GM12878 (cell line): Measurements from ENCODE around the gene MMP14. TPM values are rescaled to one million over a fixed set of nuclear protein-coding genes. Genes with fewer than 3 reads are reported as not detected.

Experiments used
- ATAC-seq: fragments of 200-7000 bp; cut with Tn5 transposase; 3 replicates; pipeline ENCODE4 v1.9.1; 2020; ENCODE audit warnings: mild to moderate bottlenecking, moderate library complexity
- BruUV-seq: library from RNA; stranded (reverse); fragments of 400-500 nt; replicated peaks from 2 replicates; lab custom pipeline; 2021; lab: Mats Ljungman, UMichigan
- CTCF ChIA-PET: fragments of 300-600 bp; sonication (Branson Sonifier 250); formaldehyde crosslinking; extraction: SDS; loops from one replicate; lab custom pipeline; 2021; ENCODE audit warnings: inconsistent platforms; lab: Yijun Ruan, JAX
- POLR2A ChIA-PET: fragments of 350-600 bp; formaldehyde crosslinking; extraction: SDS; loops from one replicate; lab custom pipeline; 2021; ENCODE audit warnings: inconsistent platforms; lab: Charles Lee
- RAD21 ChIA-PET: fragments of 300-600 bp; sonication (Branson Sonifier 250); formaldehyde crosslinking; loops from one replicate; lab custom pipeline; 2023; ENCODE audit warnings: antibody characterized with exemption; ENCODE audit not compliant: unreplicated experiment; lab: Charles Lee
- SMC1A ChIA-PET: fragments of 300-600 bp; sonication (Branson Sonifier 250); formaldehyde crosslinking; loops from one replicate; lab custom pipeline; 2023; ENCODE audit not compliant: unreplicated experiment, uncharacterized antibody; lab: Charles Lee
- DNase-seq: peaks from one replicate; pipeline ENCODE4 v3.0.0-alpha.2; 2011; ENCODE audit warnings: low read depth, low spot score
- FAIRE-seq: peaks from 3 replicates; lab custom pipeline; 2011; peaks lifted over from hg19 to GRCh38; lab: Jason Lieb, UNC
- H2AFZ ChIP-seq: 2 replicates; pipeline ENCODE4 v1.6.0; 2011; ENCODE audit warnings: low read depth, low read length, control low read depth; ENCODE audit not compliant: control insufficient read depth
- H3K27ac ChIP-seq: 2 replicates; pipeline ENCODE4 v1.5.1; 2011; ENCODE audit warnings: control low read depth; ENCODE audit not compliant: control insufficient read depth, insufficient read depth
- H3K27me3 ChIP-seq, 2 experiments: replicated peaks in 1 of 2; 2 replicates each; pipeline versions ENCODE4 v1.6.0 to v1.6.1; 2011; ENCODE audit warnings: low read length in 1 of 2; ENCODE audit not compliant: control insufficient read depth in 2 of 2, insufficient read depth in 2 of 2
- H3K36me3 ChIP-seq, 2 experiments: 2 replicates each; pipeline ENCODE4 v1.5.1; 2011; ENCODE audit warnings: low read length in 1 of 2; ENCODE audit not compliant: control insufficient read depth in 2 of 2, insufficient read depth in 2 of 2
- H3K4me1 ChIP-seq: 2 replicates; pipeline ENCODE4 v1.6.1; 2011; ENCODE audit warnings: mild to moderate bottlenecking, low read length, moderate library complexity, mixed read lengths; ENCODE audit not compliant: control insufficient read depth, insufficient read depth
- H3K4me2 ChIP-seq: 2 replicates; pipeline ENCODE4 v1.6.0; 2011; ENCODE audit warnings: control low read depth; ENCODE audit not compliant: control insufficient read depth, insufficient read depth
- H3K4me3 ChIP-seq: fragments of 200-600 bp; sonication (generic); 2 replicates; pipeline ENCODE4 v1.5.1; 2016
- H3K79me2 ChIP-seq: 2 replicates; pipeline ENCODE4 v1.6.0; 2011; ENCODE audit warnings: low read length; ENCODE audit not compliant: control insufficient read depth, insufficient read depth
- H3K9ac ChIP-seq: 2 replicates; pipeline ENCODE4 v1.8.0; 2011; ENCODE audit warnings: low read length, control low read depth, mixed read lengths; ENCODE audit not compliant: control insufficient read depth, insufficient read depth
- H3K9me3 ChIP-seq: replicated peaks from 3 replicates; pipeline ENCODE4 v1.5.1; 2011; ENCODE audit warnings: mild to moderate bottlenecking, low read length; ENCODE audit not compliant: control insufficient read depth, insufficient read depth
- H4K20me1 ChIP-seq: 2 replicates; pipeline ENCODE4 v1.6.0; 2011; ENCODE audit not compliant: control insufficient read depth, insufficient read depth
- BCL11A ChIP-seq: IDR thresholded peaks from 2 replicates; pipeline ENCODE4 v1.6.1; 2011; ENCODE audit warnings: low read depth, low read length
- EP300 ChIP-seq, 2 experiments: fragments of 150-350 bp in 1 of 2; IDR thresholded peaks; 2 replicates each; pipeline ENCODE4 v1.6.1; 2011 to 2012; ENCODE audit warnings: low read depth in 2 of 2, low read length in 2 of 2, borderline replicate concordance in 1 of 2, improper control_type of control experiment in 1 of 2, inconsistent platforms in 1 of 2; ENCODE audit not compliant: control insufficient read depth in 1 of 2
- FOXK2 ChIP-seq: fragments of 450-650 bp; IDR thresholded peaks from 2 replicates; pipeline ENCODE4 v1.6.1; 2017; ENCODE audit warnings: mild to moderate bottlenecking, moderate library complexity
- STAT3 ChIP-seq: IDR thresholded peaks from 2 replicates; pipeline ENCODE4 v1.6.1; 2011; ENCODE audit warnings: low read depth, low read length, improper control_type of control experiment
- ZBTB40 ChIP-seq: fragments of 450-650 bp; IDR thresholded peaks from 2 replicates; pipeline ENCODE4 v1.6.1; 2016; ENCODE audit warnings: mild to moderate bottlenecking, moderate library complexity, borderline replicate concordance
- WGBS: methylation state at CpG from one replicate; pipeline ENCODE4 v1.1.6; 2016; ENCODE audit warnings: low lambda C conversion rate; ENCODE audit not compliant: insufficient replicate concordance, insufficient coverage; ENCODE audit errors: missing lambda C conversion rate; 5-methylcytosine and 5-hydroxymethylcytosine counted together
- in situ Hi-C: fragments of 300-500 bp; cut with MboI; formaldehyde crosslinking; loops from 9 replicates; pipeline ENCODE4 v1.14.3; 2018; ENCODE audit warnings: mixed read lengths
- intact Hi-C: fragments of 100-400 bp; cut with micrococcal nuclease; formaldehyde crosslinking; loops from one replicate; pipeline ENCODE4 v1.14.2; 2022; ENCODE audit not compliant: unreplicated experiment
- polyA plus RNA-seq, 11 experiments: library from polyadenylated mRNA; depleted of rRNA in 4 of 11; unstranded in 6 of 11; stranded (reverse) in 5 of 11; fragments of >200 nt; fragmentation: Nextera tagmentation in 4 of 11; fragmentation: Illumina TruSeq in 1 of 11; extraction: Ambion mirVana in 4 of 11; extraction: Trizol in 1 of 11; gene quantifications; 1 replicate in 1 of 11; 2 replicates in 10 of 11; pipeline versions ENCODE4 v1.2.1 to v1.2.3, GENCODE V29; 2011 to 2016; ENCODE audit warnings: inconsistent platforms in 2 of 11, missing spikeins in 2 of 11, low read depth in 1 of 11
- total RNA-seq, 4 experiments: library from RNA; depleted of rRNA in 3 of 4; stranded (reverse); fragments of >200 nt in 3 of 4; fragmentation: Illumina TruSeq in 1 of 4; extraction: Trizol in 1 of 4; gene quantifications; 2 replicates each; pipeline versions ENCODE4 v1.2.1 to v1.2.3, GENCODE V29; 2013 to 2021
- TF ChIP-seq, protein P1 (sequence below): IDR thresholded peaks from 2 replicates; pipeline ENCODE4 v1.6.1; 2011; ENCODE audit warnings: low read depth, mild to moderate bottlenecking, low read length, moderate library complexity, borderline replicate concordance; ENCODE audit errors: extremely low read depth
- TF ChIP-seq, protein P2 (sequence below): fragments of 450-650 bp; IDR thresholded peaks from 2 replicates; pipeline ENCODE4 v1.6.1; 2017; ENCODE audit warnings: mild to moderate bottlenecking
- TF ChIP-seq, protein P3 (sequence below): IDR thresholded peaks from 2 replicates; pipeline ENCODE4 v1.6.1; 2012; ENCODE audit warnings: mild to moderate bottlenecking, low read depth, low read length

MMP14 gene
- total and polyA plus RNA-seq, 10 of the 15 experiments (the other 5 are each of a cell fraction or from before 2014, with no cell fraction given), result 0.31 to 1.9 (median 0.70) TPM; not detected in 2

- no peak for FAIRE-seq
- 76% methylated on average over 11 of the region's 11 CpGs for WGBS
- DNase-seq, result no peak
- Histone ChIP-seq H3K4me1 (peaks cover 28% of the 10 kb centered on the region), H2AFZ (no peak overlapping the region), H3K9me3 (no peaks in the 10 kb centered on the region), H3K4me3 (no peak overlapping the region), H3K9ac (no peak overlapping the region), H3K79me2 (peaks cover 5% of the 10 kb centered on the region), H4K20me1 (no peaks in the 10 kb centered on the region), H3K4me2 (no peak overlapping the region), H3K27ac (no peak overlapping the region), H3K36me3 (no peaks in the 10 kb centered on the region), H3K27me3 (no peaks in the 10 kb centered on the region)
- ATAC-seq, result no peak
- in situ Hi-C loops (no loop called here), intact Hi-C loops (no loop called here)
- ChIA-PET SMC1A (interaction anchor here (0.9 to 9.5 kb wide), 7 partner anchors 13 to 62 kb away, joined by 3 to 110 read pairs (median 3); partner anchors contain the start of genes LRP10 and PRMT5), CTCF (interaction anchor here (0.7 to 10.8 kb wide), 11 partner anchors 11 to 88 kb away, joined by 3 to 174 read pairs (median 4); partner anchors contain the start of genes LRP10 and PRMT5), POLR2A (interaction anchor here (1.3 to 6.0 kb wide), 4 partner anchors 13 to 33 kb away, joined by 4 to 51 read pairs (median 25); partner anchors contain the start of genes LRP10 and RBM23), RAD21 (interaction anchor here (0.6 to 4.1 kb wide), 3 partner anchors 13 to 295 kb away, joined by 3 to 43 read pairs (median 16); partner anchors contain the start of gene LRP10)
- no TSS peak for BruUV-seq
- TF ChIP-seq BCL11A (no peak), FOXK2 (no peak), STAT3 (no peak), EP300 (IDR thresholded peaks at IDR 0.05; ENCODE audit: borderline replicate concordance in 1 of 2, control insufficient read depth in 1 of 2, low read depth in 2 of 2, low read length in 2 of 2) (no peak), ZBTB40 (no peak)
- TF ChIP-seq, protein P1, sequence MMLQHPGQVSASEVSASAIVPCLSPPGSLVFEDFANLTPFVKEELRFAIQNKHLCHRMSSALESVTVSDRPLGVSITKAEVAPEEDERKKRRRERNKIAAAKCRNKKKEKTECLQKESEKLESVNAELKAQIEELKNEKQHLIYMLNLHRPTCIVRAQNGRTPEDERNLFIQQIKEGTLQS, result no peak
- TF ChIP-seq, protein P2, sequence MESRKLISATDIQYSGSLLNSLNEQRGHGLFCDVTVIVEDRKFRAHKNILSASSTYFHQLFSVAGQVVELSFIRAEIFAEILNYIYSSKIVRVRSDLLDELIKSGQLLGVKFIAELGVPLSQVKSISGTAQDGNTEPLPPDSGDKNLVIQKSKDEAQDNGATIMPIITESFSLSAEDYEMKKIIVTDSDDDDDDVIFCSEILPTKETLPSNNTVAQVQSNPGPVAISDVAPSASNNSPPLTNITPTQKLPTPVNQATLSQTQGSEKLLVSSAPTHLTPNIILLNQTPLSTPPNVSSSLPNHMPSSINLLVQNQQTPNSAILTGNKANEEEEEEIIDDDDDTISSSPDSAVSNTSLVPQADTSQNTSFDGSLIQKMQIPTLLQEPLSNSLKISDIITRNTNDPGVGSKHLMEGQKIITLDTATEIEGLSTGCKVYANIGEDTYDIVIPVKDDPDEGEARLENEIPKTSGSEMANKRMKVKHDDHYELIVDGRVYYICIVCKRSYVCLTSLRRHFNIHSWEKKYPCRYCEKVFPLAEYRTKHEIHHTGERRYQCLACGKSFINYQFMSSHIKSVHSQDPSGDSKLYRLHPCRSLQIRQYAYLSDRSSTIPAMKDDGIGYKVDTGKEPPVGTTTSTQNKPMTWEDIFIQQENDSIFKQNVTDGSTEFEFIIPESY, result no peak
- TF ChIP-seq, protein P3, sequence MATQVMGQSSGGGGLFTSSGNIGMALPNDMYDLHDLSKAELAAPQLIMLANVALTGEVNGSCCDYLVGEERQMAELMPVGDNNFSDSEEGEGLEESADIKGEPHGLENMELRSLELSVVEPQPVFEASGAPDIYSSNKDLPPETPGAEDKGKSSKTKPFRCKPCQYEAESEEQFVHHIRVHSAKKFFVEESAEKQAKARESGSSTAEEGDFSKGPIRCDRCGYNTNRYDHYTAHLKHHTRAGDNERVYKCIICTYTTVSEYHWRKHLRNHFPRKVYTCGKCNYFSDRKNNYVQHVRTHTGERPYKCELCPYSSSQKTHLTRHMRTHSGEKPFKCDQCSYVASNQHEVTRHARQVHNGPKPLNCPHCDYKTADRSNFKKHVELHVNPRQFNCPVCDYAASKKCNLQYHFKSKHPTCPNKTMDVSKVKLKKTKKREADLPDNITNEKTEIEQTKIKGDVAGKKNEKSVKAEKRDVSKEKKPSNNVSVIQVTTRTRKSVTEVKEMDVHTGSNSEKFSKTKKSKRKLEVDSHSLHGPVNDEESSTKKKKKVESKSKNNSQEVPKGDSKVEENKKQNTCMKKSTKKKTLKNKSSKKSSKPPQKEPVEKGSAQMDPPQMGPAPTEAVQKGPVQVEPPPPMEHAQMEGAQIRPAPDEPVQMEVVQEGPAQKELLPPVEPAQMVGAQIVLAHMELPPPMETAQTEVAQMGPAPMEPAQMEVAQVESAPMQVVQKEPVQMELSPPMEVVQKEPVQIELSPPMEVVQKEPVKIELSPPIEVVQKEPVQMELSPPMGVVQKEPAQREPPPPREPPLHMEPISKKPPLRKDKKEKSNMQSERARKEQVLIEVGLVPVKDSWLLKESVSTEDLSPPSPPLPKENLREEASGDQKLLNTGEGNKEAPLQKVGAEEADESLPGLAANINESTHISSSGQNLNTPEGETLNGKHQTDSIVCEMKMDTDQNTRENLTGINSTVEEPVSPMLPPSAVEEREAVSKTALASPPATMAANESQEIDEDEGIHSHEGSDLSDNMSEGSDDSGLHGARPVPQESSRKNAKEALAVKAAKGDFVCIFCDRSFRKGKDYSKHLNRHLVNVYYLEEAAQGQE, result no peak
Measured at GRCh38 chr14:22884738-22885523, 48.5 kb downstream of the MMP14 start.
